Esophagus muscularis mucosa (tissue), 4 donors: ENCODE measurements around the gene CSRP1. TPM values are rescaled to one million over a fixed set of nuclear protein-coding genes. Genes with fewer than 3 reads are reported as not detected.

Source experiments
- DNase-seq: peaks from one replicate; pipeline ENCODE4 v3.0.0-alpha.2; 2017; ENCODE audit errors: extremely low spot score
- H3K27ac ChIP-seq, 4 donors: fragments of 200-600 bp; sonication (generic); replicated peaks in 1 of 4; 1 replicate in 3 of 4; 2 replicates in 1 of 4; pipeline ENCODE4 v1.5.1; 2016 to 2019; ENCODE audit warnings: mild to moderate bottlenecking in 1 of 4
- H3K27me3 ChIP-seq, 4 donors: fragments of 200-600 bp; sonication (generic); one replicate each; pipeline versions ENCODE4 v1.5.1 to v1.6.0; 2016 to 2019
- H3K36me3 ChIP-seq, 4 donors: fragments of 200-600 bp; sonication (generic); one replicate each; pipeline ENCODE4 v1.5.1; 2016 to 2019
- H3K4me1 ChIP-seq, 4 donors: fragments of 200-600 bp; sonication (generic); one replicate each; pipeline ENCODE4 v1.5.1; 2016 to 2019
- H3K4me3 ChIP-seq, 4 donors: fragments of 200-600 bp; sonication (generic); 1 replicate in 2 of 4; 2 replicates in 2 of 4; pipeline ENCODE4 v1.5.1; 2016 to 2019; ENCODE audit warnings: mild to moderate bottlenecking in 4 of 4, moderate library complexity in 1 of 4
- H3K9me3 ChIP-seq, 4 donors: fragments of 200-600 bp; sonication (generic); 1 replicate in 3 of 4; 2 replicates in 1 of 4; pipeline ENCODE4 v1.5.1; 2016 to 2019
- CTCF ChIP-seq, 3 experiments: fragments of 200-600 bp in 2 of 3; fragments of 450-650 bp in 1 of 3; sonication (generic) in 2 of 3; IDR thresholded peaks; one replicate each; pipeline ENCODE4 v1.5.1; 2017 to 2019; ENCODE audit warnings: antibody characterized with exemption in 3 of 3, mild to moderate bottlenecking in 2 of 3, moderate library complexity in 1 of 3
- EP300 ChIP-seq: sonication (generic); formaldehyde crosslinking; IDR thresholded peaks from one replicate; pipeline ENCODE4 v1.6.1; 2017; ENCODE audit warnings: antibody characterized with exemption
- POLR2A ChIP-seq: fragments of 450-650 bp; IDR thresholded peaks from one replicate; pipeline ENCODE4 v1.6.1; 2017; ENCODE audit warnings: antibody characterized with exemption, moderate library complexity, mild to moderate bottlenecking, low read depth
- POLR2AphosphoS5 ChIP-seq, 2 donors: sonication (generic); formaldehyde crosslinking; IDR thresholded peaks; one replicate each; pipeline ENCODE4 v1.6.1; 2017; ENCODE audit warnings: antibody characterized with exemption in 2 of 2
- WGBS: methylation state at CpG from one replicate; pipeline ENCODE4 v1.1.5; 2018; 5-methylcytosine and 5-hydroxymethylcytosine counted together
- intact Hi-C: fragments of 100-400 bp; cut with DNase I; formaldehyde crosslinking; loops from one replicate; pipeline ENCODE4 v1.15.1; 2023
- total RNA-seq, 4 donors: library from RNA; depleted of rRNA; stranded (reverse); fragments of >200 nt; gene quantifications; one replicate each; pipeline versions ENCODE4 v1.1.0 to v1.2.1, GENCODE V29; 2016

CSRP1 gene
- total RNA-seq, 4 donors from 2014 or later, result 3,645 to 7,984 (median 5,321) TPM

- Histone ChIP-seq H3K4me3 (no peak overlapping the region), H3K27me3 (no peaks in the 10 kb centered on the region), H3K27ac (no peak overlapping the region), H3K9me3 (no peaks in the 10 kb centered on the region), H3K36me3 (no peaks in the 10 kb centered on the region), H3K4me1 (peaks cover 33 to 48% (median 43%) of the 10 kb centered on the region in 4 donors)
- 83% methylated on average over 4 of the region's 4 CpGs for WGBS
- TF ChIP-seq EP300, result no peak
- no peak for TF ChIP-seq CTCF (IDR thresholded peaks at IDR 0.05)
- TF ChIP-seq POLR2A, result no peak
- TF ChIP-seq POLR2AphosphoS5 (IDR thresholded peaks at IDR 0.05), result no peak
- no peak for DNase-seq
- intact Hi-C loops, result loop anchor here (10.0 kb wide), 1 partner anchor 260 kb away; no protein-coding TSS in a partner anchor
Observed at GRCh38 chr1:201454608-201455007, 52.3 kb downstream of the CSRP1 start.

GRCh38 chr1:201452866-201453265, 54.1 kb downstream of the CSRP1 start:
- no peaks in the 10 kb centered on the region for H3K36me3 ChIP-seq
- no peak for DNase-seq
- no peak overlapping the region for H3K4me3 ChIP-seq
- H3K27me3 ChIP-seq, result no peaks in the 10 kb centered on the region
- WGBS, result 93% methylated on average over 4 of the region's 4 CpGs
- intact Hi-C loops, result loop anchor here (10.0 kb wide), 1 partner anchor 262 kb away; no protein-coding TSS in a partner anchor
- TF ChIP-seq POLR2A (no peak), CTCF (IDR thresholded peaks at IDR 0.05) (no peak), POLR2AphosphoS5 (IDR thresholded peaks at IDR 0.05) (no peak), EP300 (no peak)
- H3K9me3 ChIP-seq, result no peaks in the 10 kb centered on the region
- peaks cover 46 to 61% (median 57%) of the 10 kb centered on the region in 4 donors for H3K4me1 ChIP-seq
- no peak overlapping the region for H3K27ac ChIP-seq

GRCh38 chr1:201450721-201451291, 56.1 kb downstream of the CSRP1 start:
- no peak overlapping the region for H3K4me3 ChIP-seq
- H3K36me3 ChIP-seq, result no peaks in the 10 kb centered on the region
- H3K9me3 ChIP-seq, result no peaks in the 10 kb centered on the region
- WGBS, result 18% methylated on average over 10 of the region's 12 CpGs
- no peak for TF ChIP-seq CTCF (IDR thresholded peaks at IDR 0.05)
- TF ChIP-seq POLR2AphosphoS5 (IDR thresholded peaks at IDR 0.05), result peak; percentile 40 to 55
- intact Hi-C loops, result loop anchor here (10.0 kb wide), 1 partner anchor 264 kb away; no protein-coding TSS in a partner anchor
- H3K27me3 ChIP-seq, result no peaks in the 10 kb centered on the region
- no peak for DNase-seq
- peaks cover 35 to 45% (median 43%) of the 10 kb centered on the region in 4 donors for H3K4me1 ChIP-seq
- H3K27ac ChIP-seq, result peak overlapping the region; percentile 41 to 69 (median 64)

GRCh38 chr1:201448990-201449389, 57.9 kb downstream of the CSRP1 start:
- Histone ChIP-seq H3K9me3 (no peaks in the 10 kb centered on the region), H3K27me3 (no peaks in the 10 kb centered on the region), H3K4me3 (no peak overlapping the region), H3K27ac (peak overlapping the region; percentile 41 to 68 (median 53)), H3K36me3 (no peaks in the 10 kb centered on the region), H3K4me1 (peaks cover 32 to 41% (median 39%) of the 10 kb centered on the region in 4 donors)
- 83% methylated on average over 1 of the region's 5 CpGs for WGBS
- intact Hi-C loops, result loop anchor here (1.0 kb wide), 2 partner anchors 32 to 64 kb away; no protein-coding TSS in a partner anchor
- no peak for DNase-seq
- TF ChIP-seq POLR2AphosphoS5 (IDR thresholded peaks at IDR 0.05) (peak; percentile 43 to 48), EP300 (no peak), POLR2A (no peak), CTCF (IDR thresholded peaks at IDR 0.05) (no peak)
